Measurements from ENCODE around the gene USHBP1.

DNA sequence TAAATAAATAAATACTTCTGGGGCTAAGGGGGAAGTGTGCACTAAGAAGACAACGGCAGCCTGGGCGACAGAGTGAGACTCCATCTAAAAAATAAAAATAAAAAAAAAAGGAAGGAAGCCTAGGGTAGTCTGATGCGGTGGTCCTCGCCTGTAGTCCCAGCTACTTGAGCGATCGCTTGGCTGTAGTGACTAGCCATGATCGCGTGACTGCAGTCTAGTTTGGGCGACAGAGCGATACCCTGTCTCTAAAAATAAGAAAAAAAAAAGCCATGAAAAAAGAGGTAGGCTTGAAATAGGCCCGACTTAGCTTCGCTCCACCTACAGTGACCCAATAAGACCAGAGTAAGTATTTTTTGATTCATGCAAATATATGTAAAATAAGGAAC is 2.0 kb upstream of the USHBP1 start:
- TF ChIP-seq EZH2 (IDR thresholded peaks at IDR 0.05) (no peak), EZH2phosphoT487 (IDR thresholded peaks at IDR 0.05) (no peak)
- TF ChIP-seq, protein P1, sequence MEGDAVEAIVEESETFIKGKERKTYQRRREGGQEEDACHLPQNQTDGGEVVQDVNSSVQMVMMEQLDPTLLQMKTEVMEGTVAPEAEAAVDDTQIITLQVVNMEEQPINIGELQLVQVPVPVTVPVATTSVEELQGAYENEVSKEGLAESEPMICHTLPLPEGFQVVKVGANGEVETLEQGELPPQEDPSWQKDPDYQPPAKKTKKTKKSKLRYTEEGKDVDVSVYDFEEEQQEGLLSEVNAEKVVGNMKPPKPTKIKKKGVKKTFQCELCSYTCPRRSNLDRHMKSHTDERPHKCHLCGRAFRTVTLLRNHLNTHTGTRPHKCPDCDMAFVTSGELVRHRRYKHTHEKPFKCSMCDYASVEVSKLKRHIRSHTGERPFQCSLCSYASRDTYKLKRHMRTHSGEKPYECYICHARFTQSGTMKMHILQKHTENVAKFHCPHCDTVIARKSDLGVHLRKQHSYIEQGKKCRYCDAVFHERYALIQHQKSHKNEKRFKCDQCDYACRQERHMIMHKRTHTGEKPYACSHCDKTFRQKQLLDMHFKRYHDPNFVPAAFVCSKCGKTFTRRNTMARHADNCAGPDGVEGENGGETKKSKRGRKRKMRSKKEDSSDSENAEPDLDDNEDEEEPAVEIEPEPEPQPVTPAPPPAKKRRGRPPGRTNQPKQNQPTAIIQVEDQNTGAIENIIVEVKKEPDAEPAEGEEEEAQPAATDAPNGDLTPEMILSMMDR (IDR thresholded peaks at IDR 0.05), result no peak
